MM.1S (cell line): ENCODE data around the gene TANK.

ENCODE experiments used
- CTCF ChIP-seq: fragments of 300-600 bp; sonication (generic); IDR thresholded peaks from 2 replicates; pipeline ENCODE4 v1.5.1; 2016; ENCODE audit warnings: antibody characterized with exemption, low read length, mixed read lengths
- EZH2 ChIP-seq: fragments of 300-600 bp; sonication (generic); optimal IDR thresholded peaks from 2 replicates; pipeline ENCODE3; 2017; ENCODE audit warnings: low read depth, mild to moderate bottlenecking, antibody characterized with exemption, low read length, mixed read lengths
- EZH2phosphoT487 ChIP-seq: fragments of 300-600 bp; sonication (generic); IDR thresholded peaks from 2 replicates; pipeline ENCODE4 v1.6.1; 2018; ENCODE audit warnings: antibody characterized with exemption, low read length

DNA sequence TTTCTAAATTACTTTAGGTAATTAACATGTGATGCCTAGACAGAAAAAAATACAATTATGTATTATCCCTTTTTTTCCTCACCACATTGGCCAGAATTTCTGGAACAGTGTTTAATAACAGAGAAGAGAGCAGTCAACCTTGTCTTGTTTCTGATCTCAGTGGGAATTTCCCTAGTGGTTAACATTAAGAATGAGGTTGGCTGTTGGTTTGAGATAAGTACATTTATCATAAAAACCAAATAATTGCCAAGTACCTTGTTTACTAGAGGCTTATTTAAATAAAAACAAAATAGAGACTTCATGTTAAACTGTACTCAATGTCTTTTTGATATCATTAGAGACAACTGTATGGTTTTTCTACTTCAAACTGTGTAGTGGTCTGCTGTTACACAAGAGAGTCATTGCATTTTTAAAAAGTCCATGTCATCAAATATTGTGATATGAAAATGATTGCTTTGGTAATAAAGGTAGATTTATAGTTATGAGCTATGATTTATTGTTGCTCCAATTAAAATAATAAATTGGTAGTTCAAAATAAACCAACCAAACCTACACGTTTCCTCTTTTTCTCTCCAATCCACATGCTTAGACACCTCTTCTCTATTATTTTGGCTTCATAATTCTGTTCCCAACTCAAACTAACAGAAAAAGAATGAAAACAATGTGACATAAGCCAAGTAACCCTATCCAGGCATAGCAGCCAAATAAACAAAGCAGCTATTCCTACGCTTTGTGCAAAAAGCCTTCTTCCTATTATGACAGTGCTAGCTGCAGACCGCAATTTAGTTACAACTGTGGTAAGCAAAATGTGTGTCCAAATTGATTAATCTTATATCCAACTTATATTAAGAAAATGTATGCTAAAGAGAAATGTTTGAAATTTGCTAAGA, 20.9 kb upstream of the TANK start:
- TF ChIP-seq CTCF (no peak), EZH2phosphoT487 (no peak), EZH2 (no peak)
